Lung microvascular endothelial cell (primary cell): ENCODE data around the gene TBC1D12. TPM values are rescaled to one million over a fixed set of nuclear protein-coding genes. Genes with fewer than 3 reads are reported as not detected.

Experiments
- DNase-seq, 2 donors: peaks; one replicate each; pipeline versions ENCODE4 v3.0.0 to v3.0.0-alpha.2; 2010; ENCODE audit warnings: low read depth in 2 of 2
- total RNA-seq: library from RNA; depleted of rRNA; stranded (reverse); fragments of >200 nt; gene quantifications from 2 replicates; pipeline ENCODE4 v1.2.1, GENCODE V29; 2014

TBC1D12 gene
- total RNA-seq, 1 donor from 2014 or later: 16.9 TPM

GRCh38 chr10:94405406-94405805, 3.1 kb downstream of the TBC1D12 start:
- DNase-seq: no peak

DNA sequence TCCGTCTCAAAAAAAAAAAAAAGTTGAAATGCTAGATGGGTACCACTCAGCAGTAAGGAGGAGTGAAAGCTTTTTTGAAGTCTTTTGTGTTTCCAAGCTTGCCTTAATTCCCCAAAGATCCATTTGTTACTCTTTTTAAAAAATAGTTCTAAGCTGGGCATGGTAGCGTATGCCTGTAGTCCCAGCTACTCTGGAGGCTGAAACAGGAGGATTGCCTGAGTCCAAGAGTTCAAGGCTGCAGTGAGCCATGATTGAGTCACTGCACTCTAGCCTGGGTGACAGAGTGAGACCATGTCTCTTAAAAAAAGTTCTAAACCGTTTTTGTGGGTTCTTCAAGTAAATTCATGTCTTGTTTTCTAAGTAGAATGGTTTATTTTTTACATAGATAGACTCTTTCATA, 5.3 kb downstream of the TBC1D12 start:
- DNase-seq: no peak

- DNase-seq: peak; percentile 3 to 7
Measured at GRCh38 chr10:94409021-94409657, 6.8 kb downstream of the TBC1D12 start.

- no peak for DNase-seq
Measured at GRCh38 chr10:94411304-94411703, 9.0 kb downstream of the TBC1D12 start.

GRCh38 chr10:94412449-94412848, 10.1 kb downstream of the TBC1D12 start:
- no peak for DNase-seq

GRCh38 chr10:94413361-94413760, 11.0 kb downstream of the TBC1D12 start:
- DNase-seq: no peak

DNA sequence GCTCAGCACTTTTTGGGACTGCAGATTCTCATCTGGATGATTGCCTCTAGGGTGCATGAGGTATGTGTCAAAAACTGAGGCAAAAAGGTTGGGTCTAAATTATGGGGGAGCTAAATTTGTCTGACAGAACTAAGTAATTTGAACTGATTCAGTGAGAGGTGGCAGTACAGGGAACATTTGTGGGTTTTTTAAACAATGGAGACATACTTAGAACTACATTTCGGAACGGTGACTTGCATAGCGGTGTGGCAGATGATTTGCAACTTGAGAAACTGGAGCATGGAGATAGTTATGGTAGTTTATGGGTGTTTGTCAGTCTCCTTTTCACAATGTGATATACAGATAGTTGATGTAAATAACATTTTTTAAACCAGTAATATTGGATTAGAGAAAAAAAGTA, 14.6 kb downstream of the TBC1D12 start:
- no peak for DNase-seq

- peak in 1 of 2 donors; percentile 21 for DNase-seq
Measured at GRCh38 chr10:94417321-94417720, 15.0 kb downstream of the TBC1D12 start.

DNA sequence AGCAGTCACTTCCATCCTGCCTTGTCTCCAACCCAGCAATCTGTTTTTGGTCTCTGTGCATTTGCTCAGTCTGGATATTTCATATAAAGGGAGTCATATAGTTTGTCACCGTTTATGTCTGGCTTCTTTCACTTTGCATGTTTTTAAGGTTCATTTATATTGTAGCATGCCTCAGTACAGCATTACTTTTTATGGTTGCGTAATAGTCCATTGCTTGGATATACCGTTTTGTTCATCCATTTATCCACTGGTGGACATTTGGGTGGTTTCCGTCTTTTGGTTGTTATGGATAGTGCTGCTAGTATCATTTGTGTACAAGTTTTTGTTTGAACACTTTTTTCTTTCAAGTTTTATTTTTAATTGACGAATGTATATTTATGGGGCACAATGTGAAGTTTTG, 18.2 kb downstream of the TBC1D12 start:
- no peak for DNase-seq

DNA sequence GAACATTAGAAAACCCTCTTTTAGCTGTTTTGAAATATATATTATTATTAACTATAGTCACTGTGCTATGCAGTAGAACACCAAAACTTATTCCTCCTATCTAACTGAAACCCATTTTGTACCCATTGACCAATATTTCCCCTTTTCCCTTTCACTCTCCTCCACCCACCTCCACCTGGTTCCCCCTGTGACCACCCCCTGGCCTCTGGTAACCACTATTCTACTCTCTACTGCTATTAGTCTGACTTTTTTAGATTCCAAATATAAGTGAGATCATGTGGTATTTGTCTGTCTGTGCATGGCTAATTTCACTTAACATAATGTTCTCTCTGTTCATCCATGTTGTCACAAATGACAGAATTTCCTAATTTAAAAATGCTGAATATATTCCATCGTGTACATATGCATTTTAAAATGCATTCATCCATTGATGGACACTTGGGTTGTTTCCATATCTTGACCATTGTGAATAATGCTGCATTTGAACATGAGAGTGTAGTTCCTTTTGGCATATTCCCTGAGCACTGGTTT, 18.7 kb downstream of the TBC1D12 start:
- no peak for DNase-seq

DNA sequence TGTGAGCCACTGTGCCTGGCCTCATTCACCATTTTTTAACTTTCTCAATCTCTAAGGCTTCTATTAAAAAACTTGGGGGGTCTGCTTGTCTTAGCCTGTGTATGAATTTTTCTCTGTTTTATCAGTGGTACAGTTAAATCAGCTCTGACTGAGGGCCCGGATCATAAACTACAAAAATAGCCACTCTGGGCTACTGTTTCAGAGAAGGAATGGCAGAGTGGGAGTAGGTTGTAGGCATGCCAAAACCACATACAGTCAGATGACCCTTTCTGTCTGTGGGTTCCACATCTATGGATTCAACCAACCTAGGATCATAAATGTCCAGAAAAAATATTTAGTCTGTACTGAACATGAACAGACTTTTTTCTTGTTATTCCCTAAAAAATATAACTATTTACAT, 21.3 kb downstream of the TBC1D12 start:
- no peak for DNase-seq

GRCh38 chr10:94424714-94425337, 22.5 kb downstream of the TBC1D12 start:
- no peak for DNase-seq

DNA sequence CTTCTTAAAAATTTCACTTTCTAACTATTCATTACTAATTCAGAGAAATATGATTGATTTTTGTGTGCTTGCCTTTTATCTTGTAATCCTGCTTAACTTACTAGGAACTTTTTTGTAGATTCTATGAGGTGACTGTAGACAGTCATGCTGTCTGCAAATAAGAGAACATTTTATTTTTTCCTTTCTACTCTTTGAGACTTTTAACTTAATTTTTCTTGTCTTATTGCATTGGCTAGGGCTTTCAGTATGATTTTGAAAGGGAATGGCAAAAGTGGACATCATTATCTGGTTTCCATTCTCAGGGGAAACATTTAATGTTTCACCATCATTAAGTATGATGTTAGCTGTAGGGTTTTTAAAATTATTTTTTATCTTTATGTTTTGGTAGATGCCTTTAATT, 23.6 kb downstream of the TBC1D12 start:
- no peak for DNase-seq

GRCh38 chr10:94427166-94427565, 24.8 kb downstream of the TBC1D12 start:
- no peak for DNase-seq

GRCh38 chr10:94428766-94429707, 26.7 kb downstream of the TBC1D12 start:
- no peak for DNase-seq

DNA sequence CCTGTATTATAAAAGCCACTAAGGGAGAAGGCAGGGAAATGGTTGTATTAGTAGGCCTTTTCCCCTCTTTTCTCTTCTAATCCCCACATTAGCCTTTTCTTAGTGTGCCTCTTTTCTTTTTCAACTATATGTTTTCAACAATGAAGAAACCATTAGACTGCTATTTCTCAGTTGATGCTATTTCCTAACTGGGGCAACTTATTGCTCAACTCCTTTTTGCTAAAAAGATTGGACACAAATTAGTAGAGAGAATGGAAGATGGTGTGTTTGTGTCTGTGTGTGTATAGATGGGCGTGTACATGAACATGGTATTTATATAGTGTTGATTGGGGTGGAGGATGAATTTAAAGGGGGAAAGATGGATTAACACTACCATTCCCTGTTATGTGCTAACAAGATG, 28.4 kb downstream of the TBC1D12 start:
- DNase-seq: no peak

DNA sequence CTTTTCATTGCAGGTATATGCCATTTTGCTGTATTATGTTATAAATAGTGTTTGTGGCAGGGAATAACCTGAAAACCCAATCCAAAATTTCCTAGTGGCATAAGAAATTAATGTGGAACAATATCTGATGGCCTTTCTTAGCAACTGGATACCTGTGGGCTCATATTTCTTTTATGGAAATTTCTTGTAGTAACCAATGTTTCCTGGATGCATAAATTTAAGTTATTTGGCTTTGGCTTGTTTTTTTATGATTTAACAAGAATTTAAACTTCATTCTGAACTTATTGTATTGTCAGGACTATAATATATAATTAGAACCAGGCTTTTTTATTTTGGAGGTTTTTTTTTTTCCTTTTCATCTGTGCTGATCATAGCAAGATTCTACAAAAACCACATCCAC, 30.1 kb downstream of the TBC1D12 start:
- DNase-seq: no peak

DNA sequence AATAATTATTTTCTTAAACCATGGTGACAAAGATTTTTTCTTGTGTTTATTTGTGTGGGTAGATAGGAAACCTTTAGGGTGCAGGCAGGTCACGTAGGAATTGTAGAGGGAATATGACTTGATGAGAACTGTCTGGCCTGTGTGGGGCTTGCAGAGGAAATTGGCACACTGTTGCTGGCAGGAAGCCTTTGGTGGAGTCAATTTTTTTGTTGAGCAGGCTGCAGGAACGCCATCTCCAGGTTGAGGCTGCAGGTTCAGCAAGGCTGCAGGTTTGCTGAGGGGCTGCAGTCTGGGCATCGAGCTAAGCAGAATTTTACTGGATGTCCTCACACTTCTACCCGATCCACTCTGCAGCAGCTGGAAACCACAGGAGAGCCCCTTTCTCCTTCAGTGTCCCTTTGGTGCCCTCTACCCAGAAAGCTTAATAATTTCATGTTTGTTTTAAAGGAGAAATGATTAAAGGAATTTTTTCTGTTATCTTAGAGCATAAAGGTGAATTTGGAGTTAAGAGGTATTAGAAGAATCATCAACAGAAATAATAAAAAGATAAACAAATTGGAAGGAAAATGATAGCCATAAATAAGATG, 37.0 kb downstream of the TBC1D12 start:
- peak; percentile 29 to 62 for DNase-seq

DNA sequence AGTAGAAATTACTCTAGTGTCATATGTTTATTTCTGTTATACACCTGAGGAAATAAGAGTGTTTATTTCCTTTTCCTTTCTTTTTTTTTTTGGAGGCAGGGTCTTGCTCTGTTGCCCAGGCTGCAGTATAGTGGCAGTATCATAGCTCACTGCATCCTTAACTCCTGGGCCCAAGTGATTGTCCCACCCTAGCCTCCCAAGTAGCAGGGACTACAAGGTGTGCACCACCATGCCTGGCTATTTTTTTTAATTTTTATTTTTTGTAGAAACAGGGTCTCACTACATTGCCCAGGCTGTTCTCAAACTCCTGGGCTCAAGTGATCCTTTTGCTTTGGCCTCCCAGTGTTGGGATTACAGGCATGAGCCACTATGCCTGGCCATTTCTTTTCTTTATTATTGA, 37.8 kb downstream of the TBC1D12 start:
- DNase-seq: no peak

DNA sequence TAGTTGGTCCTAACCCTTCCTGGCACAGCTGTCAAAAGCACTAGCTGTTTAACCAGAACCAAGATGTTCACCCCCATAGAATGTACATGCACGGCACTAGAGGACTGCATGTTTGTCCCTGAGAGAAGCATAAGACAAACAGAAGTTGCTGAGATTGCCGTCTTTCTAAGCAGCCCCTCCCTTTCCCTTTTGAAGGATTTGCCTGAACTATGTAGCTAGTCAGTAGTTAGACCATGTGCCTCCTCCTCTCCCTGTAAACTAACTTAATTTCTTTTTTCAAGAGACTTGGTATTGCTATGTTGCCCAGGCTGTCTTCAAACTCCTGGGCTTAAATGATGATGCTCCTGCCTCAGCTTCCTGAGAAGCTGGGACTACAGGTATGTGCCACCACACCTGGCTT, 40.7 kb downstream of the TBC1D12 start:
- no peak for DNase-seq

- DNase-seq: no peak
Measured at GRCh38 chr10:94443549-94443948, 41.2 kb downstream of the TBC1D12 start.

GRCh38 chr10:94450782-94451181, 48.4 kb downstream of the TBC1D12 start:
- DNase-seq: no peak
